Measurements from ENCODE around the gene SLC17A1. TPM values are rescaled to one million over a fixed set of nuclear protein-coding genes. Genes with fewer than 3 reads are reported as not detected.
A peak's percentile ranks its signal among the peaks of the same experiment; 100 is the strongest.

Gene SLC17A1
- total and polyA plus RNA-seq, 2 of the 13 experiments (the other 11 are each of a cell fraction or from before 2014, with no cell fraction given): 0.09 to 2.1 TPM

DNA sequence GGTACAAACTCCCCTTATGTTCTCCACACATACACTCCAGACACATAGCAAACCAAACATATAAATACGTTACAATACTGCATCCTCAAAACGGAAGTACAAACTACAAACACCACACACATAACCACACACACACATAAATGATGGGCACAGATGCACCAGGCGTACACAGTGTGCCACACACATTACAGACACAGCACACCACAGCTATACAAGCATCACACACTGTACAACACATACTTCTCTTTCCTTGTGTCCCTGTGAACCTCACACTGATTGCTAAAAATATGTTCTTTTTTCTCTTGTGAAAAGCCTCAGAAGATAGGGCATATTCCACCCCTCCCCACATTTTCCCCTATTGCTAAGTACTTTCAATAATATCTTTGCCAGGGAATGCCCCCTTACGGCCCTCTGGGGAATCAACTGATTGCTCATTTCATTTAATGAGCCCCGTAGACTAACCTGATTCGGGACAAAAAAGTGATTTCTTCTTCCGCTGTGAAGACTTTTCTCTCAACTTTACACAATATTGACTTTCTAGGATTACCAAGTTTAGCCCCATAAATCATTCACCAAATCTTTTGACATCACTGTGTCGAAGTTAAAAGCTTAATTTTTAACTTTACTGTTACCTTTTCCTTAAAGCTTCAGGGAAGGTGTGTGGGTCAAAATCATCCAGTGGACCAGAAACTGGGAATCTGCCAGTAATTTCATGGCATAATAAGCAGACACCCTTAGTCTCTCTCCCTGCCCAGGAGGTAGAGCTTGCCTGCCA lies at the start of gene SLC17A1 (continued):
- TF ChIP-seq ZNF292 (CRISPR knock-in tag; IDR thresholded peaks at IDR 0.05; ENCODE audit: borderline replicate concordance, low read depth) (no peak), POLR2AphosphoS5 (IDR thresholded peaks at IDR 0.05; ENCODE audit: low read depth, low read length) (peak; percentile 46; the same call in 1 of the 2 replicates), ZSCAN21 (CRISPR knock-in tag; IDR thresholded peaks at IDR 0.05; ENCODE audit: borderline replicate concordance) (no peak), ZNF343 (CRISPR knock-in tag; IDR thresholded peaks at IDR 0.05) (no peak), KLF16 (CRISPR knock-in tag; IDR thresholded peaks at IDR 0.05) (0 out of 4 replicates have a peak, but pooled peaks of 1 of the 2 experiments have one; percentile 40), MZF1 (CRISPR knock-in tag; IDR thresholded peaks at IDR 0.05; ENCODE audit: borderline replicate concordance) (no peak), ZNF75D (CRISPR knock-in tag; IDR thresholded peaks at IDR 0.05; ENCODE audit: borderline replicate concordance) (no peak), CENPX (CRISPR knock-in tag; IDR thresholded peaks at IDR 0.05) (no peak), THAP11 (CRISPR knock-in tag; IDR thresholded peaks at IDR 0.05) (no peak; the same call in 1 of the 2 replicates), RBM22 (optimal IDR thresholded peaks at IDR 0.05; ENCODE audit: low read length) (no peak), TEAD3 (CRISPR knock-in tag; optimal IDR thresholded peaks at IDR 0.05; ENCODE audit: borderline replicate concordance) (no peak), GATA4 (IDR thresholded peaks at IDR 0.05; ENCODE audit: borderline replicate concordance, low read depth) (no peak), ZNF33B (CRISPR knock-in tag; IDR thresholded peaks at IDR 0.05) (no peak), HNRNPUL1 (IDR thresholded peaks at IDR 0.05; ENCODE audit: low read depth, low read length) (no peak), CEBPG (CRISPR knock-in tag; IDR thresholded peaks at IDR 0.05) (peak; percentile 65), ZNF562 (CRISPR knock-in tag; IDR thresholded peaks at IDR 0.05; ENCODE audit: borderline replicate concordance) (no peak), MTA1 (CRISPR knock-in tag; IDR thresholded peaks at IDR 0.05; ENCODE audit: borderline replicate concordance) (no peak)
- TF ChIP-seq, protein P1, sequence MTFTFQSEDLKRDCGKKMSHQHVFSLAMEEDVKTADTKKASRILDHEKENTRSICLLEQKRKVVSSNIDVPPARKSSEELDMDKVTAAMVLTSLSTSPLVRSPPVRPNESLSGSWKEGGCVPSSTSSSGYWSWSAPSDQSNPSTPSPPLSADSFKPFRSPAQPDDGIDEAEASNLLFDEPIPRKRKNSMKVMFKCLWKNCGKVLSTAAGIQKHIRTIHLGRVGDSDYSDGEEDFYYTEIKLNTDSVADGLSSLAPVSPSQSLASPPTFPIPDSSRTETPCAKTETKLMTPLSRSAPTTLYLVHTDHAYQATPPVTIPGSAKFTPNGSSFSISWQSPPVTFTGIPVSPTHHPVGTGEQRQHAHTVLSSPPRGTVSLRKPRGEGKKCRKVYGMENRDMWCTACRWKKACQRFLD (CRISPR knock-in tag; IDR thresholded peaks at IDR 0.05; ENCODE audit: borderline replicate concordance): no peak
- TF ChIP-seq, protein P2, sequence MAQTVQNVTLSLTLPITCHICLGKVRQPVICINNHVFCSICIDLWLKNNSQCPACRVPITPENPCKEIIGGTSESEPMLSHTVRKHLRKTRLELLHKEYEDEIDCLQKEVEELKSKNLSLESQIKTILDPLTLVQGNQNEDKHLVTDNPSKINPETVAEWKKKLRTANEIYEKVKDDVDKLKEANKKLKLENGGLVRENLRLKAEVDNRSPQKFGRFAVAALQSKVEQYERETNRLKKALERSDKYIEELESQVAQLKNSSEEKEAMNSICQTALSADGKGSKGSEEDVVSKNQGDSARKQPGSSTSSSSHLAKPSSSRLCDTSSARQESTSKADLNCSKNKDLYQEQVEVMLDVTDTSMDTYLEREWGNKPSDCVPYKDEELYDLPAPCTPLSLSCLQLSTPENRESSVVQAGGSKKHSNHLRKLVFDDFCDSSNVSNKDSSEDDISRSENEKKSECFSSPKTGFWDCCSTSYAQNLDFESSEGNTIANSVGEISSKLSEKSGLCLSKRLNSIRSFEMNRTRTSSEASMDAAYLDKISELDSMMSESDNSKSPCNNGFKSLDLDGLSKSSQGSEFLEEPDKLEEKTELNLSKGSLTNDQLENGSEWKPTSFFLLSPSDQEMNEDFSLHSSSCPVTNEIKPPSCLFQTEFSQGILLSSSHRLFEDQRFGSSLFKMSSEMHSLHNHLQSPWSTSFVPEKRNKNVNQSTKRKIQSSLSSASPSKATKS (CRISPR knock-in tag; IDR thresholded peaks at IDR 0.05): no peak
- TF ChIP-seq, protein P3, sequence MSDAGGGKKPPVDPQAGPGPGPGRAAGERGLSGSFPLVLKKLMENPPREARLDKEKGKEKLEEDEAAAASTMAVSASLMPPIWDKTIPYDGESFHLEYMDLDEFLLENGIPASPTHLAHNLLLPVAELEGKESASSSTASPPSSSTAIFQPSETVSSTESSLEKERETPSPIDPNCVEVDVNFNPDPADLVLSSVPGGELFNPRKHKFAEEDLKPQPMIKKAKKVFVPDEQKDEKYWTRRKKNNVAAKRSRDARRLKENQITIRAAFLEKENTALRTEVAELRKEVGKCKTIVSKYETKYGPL (CRISPR knock-in tag; IDR thresholded peaks at IDR 0.05): no peak

All from HepG2 (cell line).